ENCODE measurements around the gene CRY1.
"Not testable (repeated sequence)": the region's sequence is repeated elsewhere in the genome, so short reads cannot be mapped to it uniquely, and the experiment has no call there.

The CRY1 gene

GRCh38 chr12:107073266-107073665 is 20.1 kb downstream of the CRY1 start:
- not testable (repeated sequence) for H3K27ac ChIP-seq (ENCODE audit: insufficient read depth, low read depth, low read length, poor library complexity, severe bottlenecking); H3K4me1 ChIP-seq (ENCODE audit: control insufficient read depth, insufficient read depth, low read length); H3K36me3 ChIP-seq (ENCODE audit: control insufficient read depth, insufficient read depth, low read length); H3K27me3 ChIP-seq (ENCODE audit: control insufficient read depth, insufficient read depth, low read length, poor library complexity, severe bottlenecking); H3K9me3 ChIP-seq (ENCODE audit: control insufficient read depth, low read length); H3K4me3 ChIP-seq (ENCODE audit: insufficient read depth, low read depth, low read length)
- WGBS, 2 experiments = 89 to 90% methylated on average over 5 of the region's 5 CpGs

GRCh38 chr12:107066691-107067090 is 26.7 kb downstream of the CRY1 start:
- Histone ChIP-seq H3K36me3 (ENCODE audit: control insufficient read depth, insufficient read depth, low read length) (no peaks in the 10 kb centered on the region), H3K4me3 (ENCODE audit: insufficient read depth, low read depth, low read length) (no peak overlapping the region), H3K27ac (ENCODE audit: insufficient read depth, low read depth, low read length, poor library complexity, severe bottlenecking) (no peak overlapping the region), H3K9me3 (ENCODE audit: control insufficient read depth, low read length) (no peaks in the 10 kb centered on the region), H3K27me3 (ENCODE audit: control insufficient read depth, insufficient read depth, low read length, poor library complexity, severe bottlenecking) (no peaks in the 10 kb centered on the region), H3K4me1 (ENCODE audit: control insufficient read depth, insufficient read depth, low read length) (no peaks in the 10 kb centered on the region)
- 92 to 93% methylated on average over 4 of the region's 4 CpGs for WGBS, 2 experiments

- no peaks in the 10 kb centered on the region for H3K4me1 ChIP-seq (ENCODE audit: control insufficient read depth, insufficient read depth, low read length)
- no peaks in the 10 kb centered on the region for H3K27me3 ChIP-seq (ENCODE audit: control insufficient read depth, insufficient read depth, low read length, poor library complexity, severe bottlenecking)
- no peaks in the 10 kb centered on the region for H3K9me3 ChIP-seq (ENCODE audit: control insufficient read depth, low read length)
- no peak overlapping the region for H3K27ac ChIP-seq (ENCODE audit: insufficient read depth, low read depth, low read length, poor library complexity, severe bottlenecking)
- H3K4me3 ChIP-seq (ENCODE audit: insufficient read depth, low read depth, low read length) = no peak overlapping the region
- no peaks in the 10 kb centered on the region for H3K36me3 ChIP-seq (ENCODE audit: control insufficient read depth, insufficient read depth, low read length)
Observed at GRCh38 chr12:107064687-107065086, 28.7 kb downstream of the CRY1 start.

GRCh38 chr12:107064243-107064642 is 29.1 kb downstream of the CRY1 start:
- no peaks in the 10 kb centered on the region for H3K4me1 ChIP-seq (ENCODE audit: control insufficient read depth, insufficient read depth, low read length)
- H3K27ac ChIP-seq (ENCODE audit: insufficient read depth, low read depth, low read length, poor library complexity, severe bottlenecking) = no peak overlapping the region
- no peaks in the 10 kb centered on the region for H3K9me3 ChIP-seq (ENCODE audit: control insufficient read depth, low read length)
- no peak overlapping the region for H3K4me3 ChIP-seq (ENCODE audit: insufficient read depth, low read depth, low read length)
- no peaks in the 10 kb centered on the region for H3K27me3 ChIP-seq (ENCODE audit: control insufficient read depth, insufficient read depth, low read length, poor library complexity, severe bottlenecking)
- WGBS, 2 experiments = 100% methylated on average over 1 of the region's 1 CpG
- H3K36me3 ChIP-seq (ENCODE audit: control insufficient read depth, insufficient read depth, low read length) = no peaks in the 10 kb centered on the region

GRCh38 chr12:107058190-107058589 is 35.2 kb downstream of the CRY1 start:
- H3K4me1 ChIP-seq (ENCODE audit: control insufficient read depth, insufficient read depth, low read length) = no peaks in the 10 kb centered on the region
- H3K4me3 ChIP-seq (ENCODE audit: insufficient read depth, low read depth, low read length) = no peak overlapping the region
- H3K9me3 ChIP-seq (ENCODE audit: control insufficient read depth, low read length) = no peaks in the 10 kb centered on the region
- no peak overlapping the region for H3K27ac ChIP-seq (ENCODE audit: insufficient read depth, low read depth, low read length, poor library complexity, severe bottlenecking)
- H3K27me3 ChIP-seq (ENCODE audit: control insufficient read depth, insufficient read depth, low read length, poor library complexity, severe bottlenecking) = no peaks in the 10 kb centered on the region
- H3K36me3 ChIP-seq (ENCODE audit: control insufficient read depth, insufficient read depth, low read length) = no peaks in the 10 kb centered on the region
- WGBS, 2 experiments = 97 to 100% methylated on average over 1 to 2 of the region's 2 CpGs

- Histone ChIP-seq H3K27me3 (ENCODE audit: control insufficient read depth, insufficient read depth, low read length, poor library complexity, severe bottlenecking) (no peaks in the 10 kb centered on the region), H3K27ac (ENCODE audit: insufficient read depth, low read depth, low read length, poor library complexity, severe bottlenecking) (no peak overlapping the region), H3K4me3 (ENCODE audit: insufficient read depth, low read depth, low read length) (no peak overlapping the region), H3K9me3 (ENCODE audit: control insufficient read depth, low read length) (no peaks in the 10 kb centered on the region), H3K4me1 (ENCODE audit: control insufficient read depth, insufficient read depth, low read length) (no peaks in the 10 kb centered on the region), H3K36me3 (ENCODE audit: control insufficient read depth, insufficient read depth, low read length) (no peaks in the 10 kb centered on the region)
- 82 to 95% methylated on average over 4 of the region's 4 CpGs for WGBS, 2 experiments
Observed at GRCh38 chr12:107057071-107057834, 36.1 kb downstream of the CRY1 start.

- Histone ChIP-seq H3K27me3 (ENCODE audit: control insufficient read depth, insufficient read depth, low read length, poor library complexity, severe bottlenecking) (no peaks in the 10 kb centered on the region), H3K4me1 (ENCODE audit: control insufficient read depth, insufficient read depth, low read length) (no peaks in the 10 kb centered on the region), H3K4me3 (ENCODE audit: insufficient read depth, low read depth, low read length) (no peak overlapping the region), H3K36me3 (ENCODE audit: control insufficient read depth, insufficient read depth, low read length) (no peaks in the 10 kb centered on the region), H3K27ac (ENCODE audit: insufficient read depth, low read depth, low read length, poor library complexity, severe bottlenecking) (no peak overlapping the region), H3K9me3 (ENCODE audit: control insufficient read depth, low read length) (no peaks in the 10 kb centered on the region)
- WGBS, 2 experiments = 75 to 94% methylated on average over 2 of the region's 2 CpGs
Observed at GRCh38 chr12:107053709-107054108, 39.6 kb downstream of the CRY1 start.

GRCh38 chr12:107045186-107045585 is 48.2 kb downstream of the CRY1 start:
- no peaks in the 10 kb centered on the region for H3K9me3 ChIP-seq (ENCODE audit: control insufficient read depth, low read length)

GRCh38 chr12:107042801-107043200 is 50.5 kb downstream of the CRY1 start:
- H3K36me3 ChIP-seq (ENCODE audit: control insufficient read depth, insufficient read depth, low read length) = no peaks in the 10 kb centered on the region
- no peaks in the 10 kb centered on the region for H3K27me3 ChIP-seq (ENCODE audit: control insufficient read depth, insufficient read depth, low read length, poor library complexity, severe bottlenecking)
- H3K27ac ChIP-seq (ENCODE audit: insufficient read depth, low read depth, low read length, poor library complexity, severe bottlenecking) = no peak overlapping the region
- no peaks in the 10 kb centered on the region for H3K4me1 ChIP-seq (ENCODE audit: control insufficient read depth, insufficient read depth, low read length)
- no peaks in the 10 kb centered on the region for H3K9me3 ChIP-seq (ENCODE audit: control insufficient read depth, low read length)
- WGBS, 2 experiments = 86 to 91% methylated on average over 8 of the region's 8 CpGs
- H3K4me3 ChIP-seq (ENCODE audit: insufficient read depth, low read depth, low read length) = no peak overlapping the region

More at GRCh38 chr12:107045186-107045585, 48.2 kb downstream of the CRY1 start:
- Histone ChIP-seq H3K27ac (ENCODE audit: insufficient read depth, low read depth, low read length, poor library complexity, severe bottlenecking) (no peak overlapping the region), H3K4me1 (ENCODE audit: control insufficient read depth, insufficient read depth, low read length) (no peaks in the 10 kb centered on the region), H3K36me3 (ENCODE audit: control insufficient read depth, insufficient read depth, low read length) (no peaks in the 10 kb centered on the region), H3K27me3 (ENCODE audit: control insufficient read depth, insufficient read depth, low read length, poor library complexity, severe bottlenecking) (no peaks in the 10 kb centered on the region), H3K4me3 (ENCODE audit: insufficient read depth, low read depth, low read length) (no peak overlapping the region)
- 88 to 93% methylated on average over 4 to 5 of the region's 5 CpGs for WGBS, 2 experiments

GRCh38 chr12:107035733-107036132 is 57.6 kb downstream of the CRY1 start:
- Histone ChIP-seq H3K4me1 (ENCODE audit: control insufficient read depth, insufficient read depth, low read length) (no peaks in the 10 kb centered on the region), H3K4me3 (ENCODE audit: insufficient read depth, low read depth, low read length) (no peak overlapping the region), H3K9me3 (ENCODE audit: control insufficient read depth, low read length) (no peaks in the 10 kb centered on the region), H3K36me3 (ENCODE audit: control insufficient read depth, insufficient read depth, low read length) (no peaks in the 10 kb centered on the region), H3K27ac (ENCODE audit: insufficient read depth, low read depth, low read length, poor library complexity, severe bottlenecking) (no peak overlapping the region), H3K27me3 (ENCODE audit: control insufficient read depth, insufficient read depth, low read length, poor library complexity, severe bottlenecking) (no peaks in the 10 kb centered on the region)
- WGBS, 2 experiments = 94 to 100% methylated on average over 1 of the region's 2 CpGs

Data from ectodermal cell (in vitro differentiated cells).